ENCODE measurements around the gene KAT8. TPM values are rescaled to one million over a fixed set of nuclear protein-coding genes. Genes with fewer than 3 reads are reported as not detected.

The KAT8 gene
- total RNA-seq, 1 experiment from 2014 or later, result 44.9 TPM

GRCh38 chr16:31080756-31081419, 36.6 kb upstream of the KAT8 start:
- Histone ChIP-seq H2AFZ (ENCODE audit: low read depth, low read length, poor library complexity, severe bottlenecking) (no peak overlapping the region), H3K4me1 (ENCODE audit: control insufficient read depth in 1 of 2, insufficient read depth in 2 of 2, low read length in 2 of 2) (peaks cover 0 to 11% of the 10 kb centered on the region in 2 experiments; a peak in 1 of 4 replicates), H3K4me3 (replicated peaks in 1 of 2; ENCODE audit: low read depth in 1 of 2, low read length in 2 of 2) (no peak overlapping the region), H3K4me2 (ENCODE audit: low read length) (no peak overlapping the region), H3K27me3 (ENCODE audit: insufficient read depth, low read length) (no peaks in the 10 kb centered on the region), H3K36me3 (ENCODE audit: control insufficient read depth in 1 of 2, insufficient read depth in 2 of 2, low read length in 2 of 2) (peaks cover 19 to 42% of the 10 kb centered on the region in 2 experiments), H3K79me2 (ENCODE audit: insufficient read depth, low read length) (peaks cover 22% of the 10 kb centered on the region; the same call in 1 of the 2 replicates), H4K20me1 (ENCODE audit: insufficient read depth) (no peaks in the 10 kb centered on the region), H3K27ac (ENCODE audit: low read depth, low read length) (no peak overlapping the region), H3K9me2 (ENCODE audit: insufficient read depth) (no peaks in the 10 kb centered on the region), H3K9me3 (ENCODE audit: control insufficient read depth in 1 of 2, insufficient read depth in 1 of 2, low read depth in 1 of 2, low read length in 2 of 2) (no peaks in the 10 kb centered on the region), H3K9ac (ENCODE audit: low read length) (no peak overlapping the region)
- CTCF ChIA-PET, result no interaction called here
- POLR2A ChIA-PET, result no interaction called here
- TF ChIP-seq ZNF274 (IDR thresholded peaks at IDR 0.05; ENCODE audit: low read depth, low read length) (no peak), POLR2A (IDR thresholded peaks at IDR 0.05; ENCODE audit: borderline replicate concordance, extremely low read depth, insufficient read depth, insufficient read length) (no peak), POLR2AphosphoS5 (IDR thresholded peaks at IDR 0.05; ENCODE audit: low read depth, low read length) (no peak; the same call in 1 of the 2 replicates), TCF7L2 (IDR thresholded peaks at IDR 0.05; ENCODE audit: borderline replicate concordance, extremely low read depth, insufficient read depth, insufficient read length) (no peak), RAD21 (IDR thresholded peaks at IDR 0.05; ENCODE audit: low read depth) (no peak), ZBTB33 (IDR thresholded peaks at IDR 0.05; ENCODE audit: extremely low read depth, insufficient replicate concordance, low read length) (no peak), CEBPB (IDR thresholded peaks at IDR 0.05; ENCODE audit: low read depth) (no peak), MAX (IDR thresholded peaks at IDR 0.05) (no peak), EZH2 (IDR thresholded peaks at IDR 0.05) (no peak), SIN3A (IDR thresholded peaks at IDR 0.05; ENCODE audit: low read depth) (no peak), EZH2phosphoT487 (IDR thresholded peaks at IDR 0.05; ENCODE audit: borderline replicate concordance) (no peak), SRF (IDR thresholded peaks at IDR 0.05; ENCODE audit: low read depth) (no peak), YY1 (IDR thresholded peaks at IDR 0.05; ENCODE audit: extremely low read depth, insufficient replicate concordance, low read depth, low read length) (no peak), ZFX (IDR thresholded peaks at IDR 0.05) (no peak)
- TF ChIP-seq, protein P1, sequence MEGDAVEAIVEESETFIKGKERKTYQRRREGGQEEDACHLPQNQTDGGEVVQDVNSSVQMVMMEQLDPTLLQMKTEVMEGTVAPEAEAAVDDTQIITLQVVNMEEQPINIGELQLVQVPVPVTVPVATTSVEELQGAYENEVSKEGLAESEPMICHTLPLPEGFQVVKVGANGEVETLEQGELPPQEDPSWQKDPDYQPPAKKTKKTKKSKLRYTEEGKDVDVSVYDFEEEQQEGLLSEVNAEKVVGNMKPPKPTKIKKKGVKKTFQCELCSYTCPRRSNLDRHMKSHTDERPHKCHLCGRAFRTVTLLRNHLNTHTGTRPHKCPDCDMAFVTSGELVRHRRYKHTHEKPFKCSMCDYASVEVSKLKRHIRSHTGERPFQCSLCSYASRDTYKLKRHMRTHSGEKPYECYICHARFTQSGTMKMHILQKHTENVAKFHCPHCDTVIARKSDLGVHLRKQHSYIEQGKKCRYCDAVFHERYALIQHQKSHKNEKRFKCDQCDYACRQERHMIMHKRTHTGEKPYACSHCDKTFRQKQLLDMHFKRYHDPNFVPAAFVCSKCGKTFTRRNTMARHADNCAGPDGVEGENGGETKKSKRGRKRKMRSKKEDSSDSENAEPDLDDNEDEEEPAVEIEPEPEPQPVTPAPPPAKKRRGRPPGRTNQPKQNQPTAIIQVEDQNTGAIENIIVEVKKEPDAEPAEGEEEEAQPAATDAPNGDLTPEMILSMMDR (IDR thresholded peaks at IDR 0.05 in 2 of 3, conservative IDR thresholded peaks at IDR 0.05 in 1 of 3; ENCODE audit: borderline replicate concordance in 1 of 3, insufficient read depth in 1 of 3, low read depth in 2 of 3, low read length in 2 of 3), result no peak
- ATAC-seq, result no peak
- intact Hi-C loops (cut with micrococcal nuclease), result no loop called here
- RAD21 ChIA-PET (ENCODE audit: low non-redundant PET in 1 of 2, low total read pairs in 2 of 2, uncharacterized antibody in 2 of 2, unreplicated experiment in 2 of 2), result no interaction called here
- no TSS peak for BruUV-seq (replicated peaks)
- DNase-seq (ENCODE audit: low read depth, low spot score), result no peak
